Measurements from ENCODE around the gene KCNS3.

DNA sequence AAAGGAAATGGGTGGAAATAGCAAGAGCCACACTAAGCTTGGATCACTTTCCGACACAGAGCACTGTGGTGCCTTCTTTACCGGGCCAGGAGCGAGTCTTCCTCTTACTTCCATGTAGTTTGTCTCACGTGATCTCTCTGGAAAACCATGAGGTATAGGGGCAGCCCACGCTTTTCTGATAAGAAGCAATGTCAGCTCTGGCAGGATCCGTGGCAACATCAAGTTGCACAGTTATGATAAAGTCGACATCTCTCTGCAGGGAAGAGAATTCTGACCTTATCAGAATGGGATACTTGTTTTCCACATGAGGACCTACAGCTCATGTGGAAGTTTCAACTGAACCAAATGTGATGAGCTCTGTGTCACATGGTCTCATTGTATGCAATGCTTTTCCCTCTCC, 32.7 kb upstream of the KCNS3 start:
- TF ChIP-seq CTCF (IDR thresholded peaks at IDR 0.05): no peak
- TF ChIP-seq POLR2A (IDR thresholded peaks at IDR 0.05): no peak
